DND-41 (cell line): ENCODE measurements around the gene CARD9.

Source experiments
- ATAC-seq: fragments of 200-7000 bp; cut with Tn5 transposase; 3 replicates; pipeline ENCODE4 v1.9.1; 2021; ENCODE audit warnings: low read depth; ENCODE audit not compliant: insufficient read depth
- DNase-seq: peaks from one replicate; pipeline ENCODE4 v3.0.0-alpha.2; 2020
- H2AFZ ChIP-seq: 2 replicates; pipeline ENCODE4 v1.6.0; 2012; ENCODE audit warnings: low read depth, low read length
- H3K27ac ChIP-seq: 2 replicates; pipeline ENCODE4 v1.5.1; 2012; ENCODE audit warnings: low read length, inconsistent platforms
- H3K27me3 ChIP-seq: fragments of 200-600 bp; sonication (generic); 2 replicates; pipeline ENCODE4 v1.6.0; 2012; ENCODE audit warnings: low read length, mild to moderate bottlenecking, inconsistent platforms; ENCODE audit not compliant: insufficient read depth, poor library complexity
- H3K36me3 ChIP-seq: 2 replicates; pipeline ENCODE4 v1.5.1; 2012; ENCODE audit warnings: low read length, inconsistent platforms; ENCODE audit not compliant: insufficient read depth
- H3K4me1 ChIP-seq: 2 replicates; pipeline ENCODE4 v1.5.1; 2012; ENCODE audit warnings: mild to moderate bottlenecking, low read length; ENCODE audit not compliant: insufficient read depth
- H3K4me2 ChIP-seq: 2 replicates; pipeline ENCODE4 v1.6.0; 2012; ENCODE audit warnings: mild to moderate bottlenecking, moderate library complexity, low read length, inconsistent platforms; ENCODE audit not compliant: insufficient read depth
- H3K4me3 ChIP-seq, 2 experiments: fragments of 200-600 bp in 1 of 2; shearing (Covaris generic) in 1 of 2; 2 replicates each; pipeline ENCODE4 v1.5.1; 2012 to 2016; ENCODE audit warnings: inconsistent platforms in 2 of 2, low read length in 2 of 2, mild to moderate bottlenecking in 2 of 2, low read depth in 1 of 2, moderate library complexity in 1 of 2
- H3K79me2 ChIP-seq: 2 replicates; pipeline ENCODE4 v1.6.0; 2012; ENCODE audit warnings: low read length, inconsistent platforms; ENCODE audit not compliant: insufficient read depth
- H3K9ac ChIP-seq: 2 replicates; pipeline ENCODE4 v1.6.0; 2012; ENCODE audit warnings: low read depth, mild to moderate bottlenecking, inconsistent platforms, low read length, moderate library complexity
- H3K9me3 ChIP-seq: 2 replicates; pipeline ENCODE4 v1.5.1; 2012; ENCODE audit warnings: low read length, moderate library complexity, mild to moderate bottlenecking, inconsistent platforms; ENCODE audit not compliant: insufficient read depth, severe bottlenecking
- H4K20me1 ChIP-seq: 2 replicates; pipeline ENCODE4 v1.6.0; 2012; ENCODE audit warnings: low read length; ENCODE audit not compliant: insufficient read depth
- EZH2 ChIP-seq: IDR thresholded peaks from 3 replicates; pipeline ENCODE4 v1.6.1; 2012; ENCODE audit warnings: borderline replicate concordance, low read depth, mild to moderate bottlenecking, moderate library complexity, low read length, inconsistent platforms; ENCODE audit not compliant: severe bottlenecking
- TF ChIP-seq, protein P1 (sequence below): IDR thresholded peaks from 2 replicates; pipeline ENCODE4 v1.5.1; 2012; ENCODE audit warnings: borderline replicate concordance, low read length, moderate library complexity, mild to moderate bottlenecking; ENCODE audit not compliant: poor library complexity, severe bottlenecking; ENCODE audit errors: extremely low read depth

Gene CARD9

DNA sequence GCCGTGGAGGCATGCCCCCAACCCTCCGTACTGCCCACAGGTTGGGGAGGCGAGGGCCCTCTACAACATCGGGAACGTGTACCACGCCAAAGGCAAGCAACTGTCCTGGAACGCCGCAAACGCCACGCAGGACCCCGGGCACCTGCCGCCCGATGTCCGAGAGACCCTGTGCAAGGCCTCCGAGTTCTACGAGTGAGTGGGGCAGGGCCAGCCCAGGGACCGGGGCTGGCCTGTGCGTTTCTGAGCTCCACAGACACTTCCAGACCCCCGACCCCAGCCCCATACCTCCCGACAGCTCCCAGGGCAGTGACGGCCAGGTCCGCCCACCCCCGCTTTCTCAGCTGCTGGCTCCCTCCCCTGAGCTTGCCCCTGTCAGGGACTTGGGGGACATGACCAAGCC is 36.6 kb downstream of the CARD9 start:
- peaks cover 4% of the 10 kb centered on the region; the same call in 1 of the 2 replicates for H3K36me3 ChIP-seq
- ATAC-seq, result no peak

GRCh38 chr9:136336156-136336870 is 37.2 kb downstream of the CARD9 start:
- H2AFZ ChIP-seq, result no peak overlapping the region
- no peak for TF ChIP-seq EZH2
- TF ChIP-seq, protein P1, sequence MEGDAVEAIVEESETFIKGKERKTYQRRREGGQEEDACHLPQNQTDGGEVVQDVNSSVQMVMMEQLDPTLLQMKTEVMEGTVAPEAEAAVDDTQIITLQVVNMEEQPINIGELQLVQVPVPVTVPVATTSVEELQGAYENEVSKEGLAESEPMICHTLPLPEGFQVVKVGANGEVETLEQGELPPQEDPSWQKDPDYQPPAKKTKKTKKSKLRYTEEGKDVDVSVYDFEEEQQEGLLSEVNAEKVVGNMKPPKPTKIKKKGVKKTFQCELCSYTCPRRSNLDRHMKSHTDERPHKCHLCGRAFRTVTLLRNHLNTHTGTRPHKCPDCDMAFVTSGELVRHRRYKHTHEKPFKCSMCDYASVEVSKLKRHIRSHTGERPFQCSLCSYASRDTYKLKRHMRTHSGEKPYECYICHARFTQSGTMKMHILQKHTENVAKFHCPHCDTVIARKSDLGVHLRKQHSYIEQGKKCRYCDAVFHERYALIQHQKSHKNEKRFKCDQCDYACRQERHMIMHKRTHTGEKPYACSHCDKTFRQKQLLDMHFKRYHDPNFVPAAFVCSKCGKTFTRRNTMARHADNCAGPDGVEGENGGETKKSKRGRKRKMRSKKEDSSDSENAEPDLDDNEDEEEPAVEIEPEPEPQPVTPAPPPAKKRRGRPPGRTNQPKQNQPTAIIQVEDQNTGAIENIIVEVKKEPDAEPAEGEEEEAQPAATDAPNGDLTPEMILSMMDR, result no peak
- H3K4me3 ChIP-seq, result no peak overlapping the region
- H3K36me3 ChIP-seq, result peaks cover 4% of the 10 kb centered on the region; the same call in 1 of the 2 replicates
- no peaks in the 10 kb centered on the region for H3K79me2 ChIP-seq
- H3K4me2 ChIP-seq, result no peak overlapping the region
- no peak overlapping the region for H3K27ac ChIP-seq
- no peaks in the 10 kb centered on the region; the same call in none of the 2 replicates for H4K20me1 ChIP-seq
- DNase-seq (no peak), ATAC-seq (no peak)
- no peaks in the 10 kb centered on the region for H3K9me3 ChIP-seq
- no peaks in the 10 kb centered on the region for H3K4me1 ChIP-seq
- no peak overlapping the region for H3K9ac ChIP-seq
- no peaks in the 10 kb centered on the region for H3K27me3 ChIP-seq

More for the DNA sequence above, 36.6 kb downstream of the CARD9 start:
- Histone ChIP-seq H3K27ac (no peak overlapping the region), H3K9ac (no peak overlapping the region), H4K20me1 (no peaks in the 10 kb centered on the region; the same call in none of the 2 replicates), H3K79me2 (no peaks in the 10 kb centered on the region), H2AFZ (no peak overlapping the region), H3K4me3 (no peak overlapping the region), H3K27me3 (no peaks in the 10 kb centered on the region), H3K4me1 (no peaks in the 10 kb centered on the region), H3K9me3 (no peaks in the 10 kb centered on the region), H3K4me2 (no peak overlapping the region)
- no peak for DNase-seq
- no peak for TF ChIP-seq EZH2
- TF ChIP-seq, protein P1, result no peak

DNA sequence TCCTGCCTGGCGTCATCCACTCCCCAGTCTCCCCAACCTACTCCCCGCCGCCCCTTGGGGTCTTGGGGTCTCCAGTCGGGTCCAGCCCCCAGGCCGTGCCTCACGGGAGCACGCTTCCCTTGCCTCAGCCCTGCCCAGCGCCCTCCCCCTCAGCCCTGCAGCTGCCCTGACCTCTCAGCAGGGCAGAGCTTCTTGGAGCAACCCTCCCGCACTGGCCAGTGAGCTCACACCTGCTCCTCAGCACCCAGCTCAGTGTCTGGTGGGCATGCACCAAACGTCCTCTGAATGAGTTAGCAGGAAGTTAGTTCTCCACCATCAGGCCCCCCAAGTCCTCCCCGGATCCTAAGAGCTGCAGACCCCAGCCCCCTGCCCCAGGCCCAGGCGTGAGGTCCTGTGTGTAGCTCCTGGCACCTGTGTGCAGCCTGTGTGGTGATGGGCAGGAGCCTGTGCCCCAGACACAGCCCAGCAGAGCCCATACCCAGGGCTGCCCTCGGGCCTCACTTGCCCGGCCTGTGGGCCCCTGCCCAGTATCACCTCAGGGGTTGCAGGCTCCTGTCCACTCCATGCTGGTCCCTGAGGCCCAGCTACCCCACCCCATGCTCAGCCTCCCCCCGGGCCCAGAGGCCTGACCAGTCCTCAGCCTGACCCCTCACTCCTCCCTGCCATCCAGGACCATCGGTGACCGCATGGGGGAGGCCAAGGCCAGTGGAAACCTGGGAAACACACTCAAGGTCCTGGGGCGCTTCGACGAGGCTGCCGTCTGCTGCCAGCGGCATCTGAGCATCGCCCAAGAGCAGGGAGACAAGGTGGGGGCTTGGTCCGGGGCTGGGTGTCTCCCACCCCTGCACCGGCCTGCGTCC is 37.9 kb downstream of the CARD9 start:
- TF ChIP-seq, protein P1, result no peak
- no peak for TF ChIP-seq EZH2
- no peak overlapping the region for H3K9ac ChIP-seq
- peaks cover 3% of the 10 kb centered on the region for H4K20me1 ChIP-seq
- H3K27me3 ChIP-seq, result no peaks in the 10 kb centered on the region
- no peak overlapping the region for H3K4me2 ChIP-seq
- no peak overlapping the region for H3K4me3 ChIP-seq
- ATAC-seq (no peak), DNase-seq (no peak)
- peaks cover 4% of the 10 kb centered on the region; the same call in 1 of the 2 replicates for H3K36me3 ChIP-seq
- H3K27ac ChIP-seq, result no peak overlapping the region
- H3K79me2 ChIP-seq, result no peaks in the 10 kb centered on the region
- no peak overlapping the region for H2AFZ ChIP-seq
- no peaks in the 10 kb centered on the region for H3K4me1 ChIP-seq
- no peaks in the 10 kb centered on the region for H3K9me3 ChIP-seq
